ENCODE results near the gene TBC1D17.

DNA sequence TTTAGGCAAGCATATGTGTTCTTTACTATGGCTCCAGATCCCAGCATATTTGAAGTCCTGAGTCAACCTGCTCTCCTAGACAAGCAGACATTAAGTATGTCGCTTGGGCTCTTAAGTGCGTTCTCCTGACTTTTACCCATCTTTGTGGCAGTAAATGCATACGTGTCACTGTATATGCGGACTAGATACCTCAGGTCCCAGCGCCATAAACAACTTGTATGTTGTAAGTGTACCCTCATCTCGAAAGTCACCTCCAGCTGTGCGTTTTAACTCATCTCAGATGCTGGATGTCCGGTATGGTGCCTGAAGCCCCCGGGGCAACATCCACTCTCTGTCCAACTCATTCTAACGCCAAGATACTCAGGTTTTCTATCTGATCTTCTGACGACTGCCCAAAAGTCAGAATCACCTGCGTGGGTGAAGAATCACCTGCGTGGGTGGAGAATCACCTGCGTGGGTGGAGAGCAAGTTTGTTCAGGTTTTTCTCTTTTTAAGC lies 24.8 kb upstream of the TBC1D17 start:
- TF ChIP-seq, protein P1, sequence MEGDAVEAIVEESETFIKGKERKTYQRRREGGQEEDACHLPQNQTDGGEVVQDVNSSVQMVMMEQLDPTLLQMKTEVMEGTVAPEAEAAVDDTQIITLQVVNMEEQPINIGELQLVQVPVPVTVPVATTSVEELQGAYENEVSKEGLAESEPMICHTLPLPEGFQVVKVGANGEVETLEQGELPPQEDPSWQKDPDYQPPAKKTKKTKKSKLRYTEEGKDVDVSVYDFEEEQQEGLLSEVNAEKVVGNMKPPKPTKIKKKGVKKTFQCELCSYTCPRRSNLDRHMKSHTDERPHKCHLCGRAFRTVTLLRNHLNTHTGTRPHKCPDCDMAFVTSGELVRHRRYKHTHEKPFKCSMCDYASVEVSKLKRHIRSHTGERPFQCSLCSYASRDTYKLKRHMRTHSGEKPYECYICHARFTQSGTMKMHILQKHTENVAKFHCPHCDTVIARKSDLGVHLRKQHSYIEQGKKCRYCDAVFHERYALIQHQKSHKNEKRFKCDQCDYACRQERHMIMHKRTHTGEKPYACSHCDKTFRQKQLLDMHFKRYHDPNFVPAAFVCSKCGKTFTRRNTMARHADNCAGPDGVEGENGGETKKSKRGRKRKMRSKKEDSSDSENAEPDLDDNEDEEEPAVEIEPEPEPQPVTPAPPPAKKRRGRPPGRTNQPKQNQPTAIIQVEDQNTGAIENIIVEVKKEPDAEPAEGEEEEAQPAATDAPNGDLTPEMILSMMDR (IDR thresholded peaks at IDR 0.05) = no peak
- TF ChIP-seq POLR2A (IDR thresholded peaks at IDR 0.05) (no peak), POLR2AphosphoS5 (IDR thresholded peaks at IDR 0.05) (no peak)
